Measurements from ENCODE around the gene HLA-DQB2. TPM values are rescaled to one million over a fixed set of nuclear protein-coding genes. Genes with fewer than 3 reads are reported as not detected.

HLA-DQB2 gene
- total RNA-seq, 1 experiment from 2014 or later: 0.38 TPM

DNA sequence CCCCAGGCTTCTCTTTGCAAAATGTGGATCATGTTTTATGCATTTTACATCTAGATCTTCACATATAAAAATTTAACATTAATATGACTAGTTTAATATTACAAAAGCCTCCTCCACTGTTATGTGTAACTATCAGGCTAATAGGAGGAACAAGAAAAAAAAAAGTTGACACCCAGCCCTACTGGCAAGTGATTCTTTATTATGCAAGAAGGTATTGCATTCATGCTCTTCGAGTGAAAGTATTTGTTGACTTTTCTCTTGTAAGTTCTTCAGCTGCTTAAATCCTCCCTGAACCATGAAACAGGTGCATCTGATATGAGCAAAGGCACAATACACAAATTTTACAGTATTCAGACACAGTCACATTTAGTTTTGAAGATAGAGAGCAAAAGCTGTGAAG, 716 bp upstream of the HLA-DQB2 start:
- TF ChIP-seq, protein P1, sequence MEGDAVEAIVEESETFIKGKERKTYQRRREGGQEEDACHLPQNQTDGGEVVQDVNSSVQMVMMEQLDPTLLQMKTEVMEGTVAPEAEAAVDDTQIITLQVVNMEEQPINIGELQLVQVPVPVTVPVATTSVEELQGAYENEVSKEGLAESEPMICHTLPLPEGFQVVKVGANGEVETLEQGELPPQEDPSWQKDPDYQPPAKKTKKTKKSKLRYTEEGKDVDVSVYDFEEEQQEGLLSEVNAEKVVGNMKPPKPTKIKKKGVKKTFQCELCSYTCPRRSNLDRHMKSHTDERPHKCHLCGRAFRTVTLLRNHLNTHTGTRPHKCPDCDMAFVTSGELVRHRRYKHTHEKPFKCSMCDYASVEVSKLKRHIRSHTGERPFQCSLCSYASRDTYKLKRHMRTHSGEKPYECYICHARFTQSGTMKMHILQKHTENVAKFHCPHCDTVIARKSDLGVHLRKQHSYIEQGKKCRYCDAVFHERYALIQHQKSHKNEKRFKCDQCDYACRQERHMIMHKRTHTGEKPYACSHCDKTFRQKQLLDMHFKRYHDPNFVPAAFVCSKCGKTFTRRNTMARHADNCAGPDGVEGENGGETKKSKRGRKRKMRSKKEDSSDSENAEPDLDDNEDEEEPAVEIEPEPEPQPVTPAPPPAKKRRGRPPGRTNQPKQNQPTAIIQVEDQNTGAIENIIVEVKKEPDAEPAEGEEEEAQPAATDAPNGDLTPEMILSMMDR (IDR thresholded peaks at IDR 0.05; ENCODE audit: unreplicated experiment): no peak
- no peak for DNase-seq
- no peak overlapping the region for H3K27ac Mint-ChIP-seq (ENCODE audit: unreplicated experiment)
- CTCF ChIA-PET: no interaction called here
- H3K9me3 Mint-ChIP-seq (ENCODE audit: low read depth, unreplicated experiment): no peaks in the 10 kb centered on the region
- BruUV-seq (replicated peaks): no TSS peak
- no peaks in the 10 kb centered on the region for H3K4me1 Mint-ChIP-seq (ENCODE audit: low read depth, unreplicated experiment)
- H3K27me3 Mint-ChIP-seq (ENCODE audit: unreplicated experiment): peaks cover 99% of the 10 kb centered on the region
- intact Hi-C loops (cut with micrococcal nuclease; ENCODE audit: unreplicated experiment): no loop called here
- H3K36me3 Mint-ChIP-seq (ENCODE audit: insufficient read depth, unreplicated experiment): no peaks in the 10 kb centered on the region
- H3K4me3 Mint-ChIP-seq (ENCODE audit: low read depth, unreplicated experiment): no peak overlapping the region

DNA sequence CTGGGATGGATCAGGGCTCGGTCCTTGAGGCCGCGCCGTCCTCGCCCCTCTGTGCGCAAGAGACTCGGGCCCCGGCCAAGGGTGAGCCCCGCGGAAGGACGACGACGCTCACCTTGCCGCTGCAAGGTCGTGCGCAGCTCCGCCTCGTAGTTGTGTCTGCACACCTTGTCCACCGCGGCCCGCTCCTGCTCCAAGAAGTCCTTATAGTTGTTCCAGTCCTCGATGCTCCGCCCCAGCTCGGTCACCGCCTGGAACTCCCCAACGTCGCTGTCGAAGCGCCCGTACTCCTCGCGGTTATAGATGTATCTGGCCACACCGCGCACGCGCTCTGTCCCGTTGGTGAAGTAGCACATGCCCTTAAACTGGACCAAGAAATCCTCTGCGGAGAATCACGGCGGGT, 1.8 kb downstream of the HLA-DQB2 start:
- H3K27ac Mint-ChIP-seq (ENCODE audit: unreplicated experiment): no peak overlapping the region
- TF ChIP-seq, protein P1 (IDR thresholded peaks at IDR 0.05; ENCODE audit: unreplicated experiment): no peak
- no peaks in the 10 kb centered on the region for H3K36me3 Mint-ChIP-seq (ENCODE audit: insufficient read depth, unreplicated experiment)
- no peaks in the 10 kb centered on the region for H3K4me1 Mint-ChIP-seq (ENCODE audit: low read depth, unreplicated experiment)
- BruUV-seq (replicated peaks): no TSS peak
- CTCF ChIA-PET: no interaction called here
- intact Hi-C loops (cut with micrococcal nuclease; ENCODE audit: unreplicated experiment): no loop called here
- no peak overlapping the region for H3K4me3 Mint-ChIP-seq (ENCODE audit: low read depth, unreplicated experiment)
- H3K27me3 Mint-ChIP-seq (ENCODE audit: unreplicated experiment): peaks cover 99% of the 10 kb centered on the region
- DNase-seq: no peak
- no peaks in the 10 kb centered on the region for H3K9me3 Mint-ChIP-seq (ENCODE audit: low read depth, unreplicated experiment)

DNA sequence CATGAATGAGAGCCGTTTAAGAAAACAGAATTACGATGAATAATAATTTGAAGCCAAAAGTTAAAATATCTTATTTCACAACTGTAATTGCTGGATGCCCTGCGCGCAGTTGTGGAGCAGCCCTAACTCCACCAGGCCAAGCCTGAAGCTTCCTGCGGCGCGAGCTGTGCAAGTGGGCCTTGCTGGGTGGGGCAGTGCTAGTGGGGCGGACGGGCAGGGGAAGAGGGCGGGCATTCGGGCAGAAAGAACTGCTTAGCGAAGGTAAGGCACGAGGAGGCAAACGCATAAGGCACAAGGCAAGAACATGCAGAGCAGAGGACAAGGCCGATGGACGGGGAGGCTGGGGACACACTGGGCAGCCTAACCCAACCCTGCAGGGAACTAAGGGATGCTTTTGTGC, 2.3 kb downstream of the HLA-DQB2 start:
- no peak for DNase-seq
- TF ChIP-seq, protein P1 (IDR thresholded peaks at IDR 0.05; ENCODE audit: unreplicated experiment): no peak
- no peaks in the 10 kb centered on the region for H3K36me3 Mint-ChIP-seq (ENCODE audit: insufficient read depth, unreplicated experiment)
- no peak overlapping the region for H3K27ac Mint-ChIP-seq (ENCODE audit: unreplicated experiment)
- H3K4me3 Mint-ChIP-seq (ENCODE audit: low read depth, unreplicated experiment): no peak overlapping the region
- CTCF ChIA-PET: no interaction called here
- H3K27me3 Mint-ChIP-seq (ENCODE audit: unreplicated experiment): peaks cover 99% of the 10 kb centered on the region
- no TSS peak for BruUV-seq (replicated peaks)
- no peaks in the 10 kb centered on the region for H3K9me3 Mint-ChIP-seq (ENCODE audit: low read depth, unreplicated experiment)
- intact Hi-C loops (cut with micrococcal nuclease; ENCODE audit: unreplicated experiment): no loop called here
- H3K4me1 Mint-ChIP-seq (ENCODE audit: low read depth, unreplicated experiment): no peaks in the 10 kb centered on the region

DNA sequence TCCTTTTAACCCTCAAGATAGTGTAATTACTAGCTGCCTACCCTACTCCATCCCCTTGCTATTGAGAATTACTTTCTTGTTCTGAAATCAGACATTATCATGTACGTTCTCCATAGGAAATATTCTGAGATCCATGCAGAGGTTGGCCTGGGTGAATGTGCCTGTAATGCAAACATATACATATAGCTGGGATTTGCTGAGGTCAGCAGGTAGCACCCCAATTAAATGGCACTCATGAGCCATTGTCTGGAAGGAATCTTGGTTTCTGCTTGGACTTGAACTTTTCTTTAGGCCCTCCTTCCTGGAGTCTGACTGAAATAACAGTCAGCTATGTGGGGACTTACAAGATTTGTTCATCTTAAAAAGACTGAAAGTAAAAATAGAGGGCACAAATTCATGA, 3.7 kb downstream of the HLA-DQB2 start:
- H3K27ac Mint-ChIP-seq (ENCODE audit: unreplicated experiment): no peak overlapping the region
- H3K27me3 Mint-ChIP-seq (ENCODE audit: unreplicated experiment): peaks cover 100% of the 10 kb centered on the region
- no peaks in the 10 kb centered on the region for H3K4me1 Mint-ChIP-seq (ENCODE audit: low read depth, unreplicated experiment)
- no peaks in the 10 kb centered on the region for H3K9me3 Mint-ChIP-seq (ENCODE audit: low read depth, unreplicated experiment)
- BruUV-seq (replicated peaks): no TSS peak
- H3K36me3 Mint-ChIP-seq (ENCODE audit: insufficient read depth, unreplicated experiment): no peaks in the 10 kb centered on the region
- intact Hi-C loops (cut with micrococcal nuclease; ENCODE audit: unreplicated experiment): loop anchor here (1.0 kb wide), 1 partner anchor 96 kb away; no protein-coding TSS in a partner anchor
- DNase-seq: no peak
- H3K4me3 Mint-ChIP-seq (ENCODE audit: low read depth, unreplicated experiment): no peak overlapping the region
- TF ChIP-seq, protein P1 (IDR thresholded peaks at IDR 0.05; ENCODE audit: unreplicated experiment): no peak
- CTCF ChIA-PET: no interaction called here

Measured in Calu3 (cell line).